C1 segment of cervical spinal cord (tissue), 14 donors: Measurements from ENCODE around the gene TBCD.
"Not testable (repeated sequence)": the region's sequence is repeated elsewhere in the genome, so short reads cannot be mapped to it uniquely, and the experiment has no call there.

Experiments used
- DNase-seq, 14 donors: peaks; one replicate each; lab custom pipeline; 2025; lab: John Stamatoyannopoulos, UW

Gene TBCD

GRCh38 chr17:82968033-82968841, 216.4 kb downstream of the TBCD start:
- not testable (repeated sequence) for DNase-seq

- no peak for DNase-seq
Observed at GRCh38 chr17:82970067-82970466, 218.2 kb downstream of the TBCD start.

GRCh38 chr17:82970818-82971590, 219.1 kb downstream of the TBCD start:
- no peak for DNase-seq

GRCh38 chr17:82972836-82973372, 221.0 kb downstream of the TBCD start:
- no peak for DNase-seq

GRCh38 chr17:82973456-82974135, 221.7 kb downstream of the TBCD start:
- DNase-seq: no peak

- no peak for DNase-seq
Observed at GRCh38 chr17:82974136-82974952, 222.5 kb downstream of the TBCD start.

- no peak for DNase-seq
Observed at GRCh38 chr17:82976982-82977488, 225.2 kb downstream of the TBCD start.

- no peak for DNase-seq
Observed at GRCh38 chr17:82977606-82978005, 225.7 kb downstream of the TBCD start.

GRCh38 chr17:82978765-82979349, 227.0 kb downstream of the TBCD start:
- DNase-seq: no peak

- no peak for DNase-seq
Observed at GRCh38 chr17:82979718-82980117, 227.9 kb downstream of the TBCD start.

- no peak for DNase-seq
Observed at GRCh38 chr17:82980632-82981031, 228.8 kb downstream of the TBCD start.

GRCh38 chr17:82981141-82981730, 229.4 kb downstream of the TBCD start:
- DNase-seq: no peak

GRCh38 chr17:82983510-82984248, 231.8 kb downstream of the TBCD start:
- DNase-seq: no peak

- DNase-seq: not testable (repeated sequence)
Observed at GRCh38 chr17:82984249-82984617, 232.4 kb downstream of the TBCD start.

GRCh38 chr17:82984751-82985427, 233.0 kb downstream of the TBCD start:
- DNase-seq: no peak

- no peak for DNase-seq
Observed at GRCh38 chr17:82985428-82985805, 233.6 kb downstream of the TBCD start.

GRCh38 chr17:82985973-82986372, 234.1 kb downstream of the TBCD start:
- DNase-seq: no peak

- not testable (repeated sequence) for DNase-seq
Observed at GRCh38 chr17:82989051-82989450, 237.2 kb downstream of the TBCD start.

GRCh38 chr17:82989881-82990280, 238.0 kb downstream of the TBCD start:
- DNase-seq: no peak
